Measurements from ENCODE around the gene JPT1. TPM values are rescaled to one million over a fixed set of nuclear protein-coding genes. Genes with fewer than 3 reads are reported as not detected.
A peak's percentile ranks its signal among the peaks of the same experiment; 100 is the strongest.

JPT1 gene
- total and polyA plus RNA-seq, 4 donors: 35.1 to 140 (median 97.1) TPM

DNA sequence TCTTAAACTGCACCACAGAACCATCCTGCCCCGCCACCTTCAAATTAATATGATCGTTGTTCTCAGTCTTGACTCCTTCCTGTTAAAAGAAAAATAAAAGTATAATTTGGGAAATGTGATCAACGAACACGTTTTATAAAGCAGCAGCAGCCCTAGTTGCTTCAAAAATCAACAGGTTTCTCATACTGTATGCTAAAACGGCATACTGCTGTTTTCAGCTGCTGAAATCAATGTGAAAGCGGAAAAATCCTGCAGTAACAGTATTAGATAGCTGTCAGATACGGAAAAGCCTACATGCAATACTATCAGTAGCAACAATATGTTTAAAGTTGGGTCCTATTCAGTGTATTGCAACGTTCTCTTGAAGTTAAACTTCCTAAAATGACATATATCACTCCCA is 26.8 kb upstream of the JPT1 start:
- no peak overlapping the region for H3K4me3 ChIP-seq
- no peak overlapping the region for H3K27ac ChIP-seq (ENCODE audit: low read depth in 1 of 2, low read length in 1 of 2)
- WGBS, 2 donors: 9 to 10% methylated on average over 8 of the region's 8 CpGs
- H3K36me3 ChIP-seq (ENCODE audit: control insufficient read depth in 4 of 4, insufficient read depth in 4 of 4, low read length in 4 of 4): peaks cover under 1 to 18% (median 8%) of the 10 kb centered on the region in 4 donors
- DNase-seq (peak in 1 of 3 donors; percentile 6), ATAC-seq (ENCODE audit: insufficient read depth, low FRiP score) (no peak)
- TF ChIP-seq, protein P1, sequence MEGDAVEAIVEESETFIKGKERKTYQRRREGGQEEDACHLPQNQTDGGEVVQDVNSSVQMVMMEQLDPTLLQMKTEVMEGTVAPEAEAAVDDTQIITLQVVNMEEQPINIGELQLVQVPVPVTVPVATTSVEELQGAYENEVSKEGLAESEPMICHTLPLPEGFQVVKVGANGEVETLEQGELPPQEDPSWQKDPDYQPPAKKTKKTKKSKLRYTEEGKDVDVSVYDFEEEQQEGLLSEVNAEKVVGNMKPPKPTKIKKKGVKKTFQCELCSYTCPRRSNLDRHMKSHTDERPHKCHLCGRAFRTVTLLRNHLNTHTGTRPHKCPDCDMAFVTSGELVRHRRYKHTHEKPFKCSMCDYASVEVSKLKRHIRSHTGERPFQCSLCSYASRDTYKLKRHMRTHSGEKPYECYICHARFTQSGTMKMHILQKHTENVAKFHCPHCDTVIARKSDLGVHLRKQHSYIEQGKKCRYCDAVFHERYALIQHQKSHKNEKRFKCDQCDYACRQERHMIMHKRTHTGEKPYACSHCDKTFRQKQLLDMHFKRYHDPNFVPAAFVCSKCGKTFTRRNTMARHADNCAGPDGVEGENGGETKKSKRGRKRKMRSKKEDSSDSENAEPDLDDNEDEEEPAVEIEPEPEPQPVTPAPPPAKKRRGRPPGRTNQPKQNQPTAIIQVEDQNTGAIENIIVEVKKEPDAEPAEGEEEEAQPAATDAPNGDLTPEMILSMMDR (IDR thresholded peaks at IDR 0.05; ENCODE audit: control extremely low read depth, extremely low read depth): no peak
- peaks cover 0 to 7% (median 0%) of the 10 kb centered on the region in 5 donors for H3K4me1 ChIP-seq (ENCODE audit: control insufficient read depth in 5 of 5, insufficient read depth in 5 of 5, low read length in 5 of 5)
- no peaks in the 10 kb centered on the region for H3K27me3 ChIP-seq (ENCODE audit: control insufficient read depth in 3 of 3, insufficient read depth in 3 of 3, low read length in 2 of 3)
- no peaks in the 10 kb centered on the region for H3K9me3 ChIP-seq (ENCODE audit: control insufficient read depth in 4 of 4, insufficient read depth in 3 of 4, low read length in 3 of 4)
- H3K9ac ChIP-seq (ENCODE audit: insufficient read depth in 1 of 2, low read length in 2 of 2): peak overlapping the region in 1 of 2 donors; percentile 57

DNA sequence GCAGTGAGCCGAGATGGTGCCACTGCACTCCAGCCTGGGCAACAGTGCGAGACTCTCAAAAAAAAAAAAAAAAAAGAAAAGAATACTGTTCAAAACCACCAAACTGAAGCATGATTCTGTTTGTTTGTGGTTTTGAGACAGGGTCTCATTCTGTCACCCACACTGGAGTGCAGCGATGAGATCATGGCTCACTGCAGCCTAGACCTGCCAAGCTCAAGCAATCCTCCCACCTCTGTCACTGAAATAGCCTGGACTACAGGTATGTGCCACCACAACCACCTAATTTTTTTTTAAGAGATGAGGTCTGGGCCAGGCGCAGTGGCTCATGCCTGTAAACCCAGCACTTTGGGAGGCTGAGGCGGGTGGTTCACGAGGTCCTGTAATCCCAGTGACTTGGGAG is 24.1 kb upstream of the JPT1 start:
- TF ChIP-seq, protein P1 (IDR thresholded peaks at IDR 0.05; ENCODE audit: control extremely low read depth, extremely low read depth): no peak
- Histone ChIP-seq H3K27me3 (ENCODE audit: control insufficient read depth in 3 of 3, insufficient read depth in 3 of 3, low read length in 2 of 3) (no peaks in the 10 kb centered on the region), H3K9ac (ENCODE audit: insufficient read depth in 1 of 2, low read length in 2 of 2) (no peak overlapping the region), H3K27ac (ENCODE audit: low read depth in 1 of 2, low read length in 1 of 2) (no peak overlapping the region), H3K9me3 (ENCODE audit: control insufficient read depth in 4 of 4, insufficient read depth in 3 of 4, low read length in 3 of 4) (no peaks in the 10 kb centered on the region), H3K4me1 (ENCODE audit: control insufficient read depth in 5 of 5, insufficient read depth in 5 of 5, low read length in 5 of 5) (peaks cover 0 to 7% (median 0%) of the 10 kb centered on the region in 5 donors), H3K4me3 (no peak overlapping the region), H3K36me3 (ENCODE audit: control insufficient read depth in 4 of 4, insufficient read depth in 4 of 4, low read length in 4 of 4) (peaks cover 15 to 37% (median 23%) of the 10 kb centered on the region in 4 donors)
- 91 to 94% methylated on average over 6 of the region's 6 CpGs for WGBS, 2 donors
- ATAC-seq (ENCODE audit: insufficient read depth, low FRiP score) (no peak), DNase-seq (no peak)

DNA sequence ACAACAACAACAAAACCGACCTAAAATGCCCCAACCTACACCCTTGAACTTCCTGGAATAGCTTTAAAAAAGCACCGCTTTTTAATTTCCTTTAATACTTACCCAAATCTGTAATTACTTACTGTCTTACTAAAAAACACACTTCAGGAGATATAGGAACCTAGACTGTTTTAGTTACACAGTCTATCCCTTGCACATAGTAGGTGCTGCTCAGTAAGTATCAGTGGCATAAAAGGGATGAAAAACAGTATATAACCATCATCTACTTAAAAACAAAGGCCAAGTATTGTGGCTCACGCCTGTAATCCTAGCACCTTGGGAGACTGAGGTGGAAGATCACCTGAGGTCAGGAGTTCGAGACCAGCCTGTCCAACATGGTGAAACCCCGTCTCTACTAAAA is 22.3 kb upstream of the JPT1 start:
- TF ChIP-seq, protein P1 (IDR thresholded peaks at IDR 0.05; ENCODE audit: control extremely low read depth, extremely low read depth): no peak
- no peak for ATAC-seq (ENCODE audit: insufficient read depth, low FRiP score)
- no peaks in the 10 kb centered on the region for H3K9me3 ChIP-seq (ENCODE audit: control insufficient read depth in 4 of 4, insufficient read depth in 3 of 4, low read length in 3 of 4)
- no peak overlapping the region for H3K27ac ChIP-seq (ENCODE audit: low read depth in 1 of 2, low read length in 1 of 2)
- 88 to 96% methylated on average over 5 of the region's 5 CpGs for WGBS, 2 donors
- H3K4me3 ChIP-seq: no peak overlapping the region
- peaks cover 27 to 46% (median 33%) of the 10 kb centered on the region in 4 donors for H3K36me3 ChIP-seq (ENCODE audit: control insufficient read depth in 4 of 4, insufficient read depth in 4 of 4, low read length in 4 of 4)
- H3K4me1 ChIP-seq (ENCODE audit: control insufficient read depth in 5 of 5, insufficient read depth in 5 of 5, low read length in 5 of 5): peaks cover 0 to 7% (median 0%) of the 10 kb centered on the region in 5 donors
- DNase-seq: no peak
- H3K27me3 ChIP-seq (ENCODE audit: control insufficient read depth in 3 of 3, insufficient read depth in 3 of 3, low read length in 2 of 3): no peaks in the 10 kb centered on the region
- no peak overlapping the region for H3K9ac ChIP-seq (ENCODE audit: insufficient read depth in 1 of 2, low read length in 2 of 2)

DNA sequence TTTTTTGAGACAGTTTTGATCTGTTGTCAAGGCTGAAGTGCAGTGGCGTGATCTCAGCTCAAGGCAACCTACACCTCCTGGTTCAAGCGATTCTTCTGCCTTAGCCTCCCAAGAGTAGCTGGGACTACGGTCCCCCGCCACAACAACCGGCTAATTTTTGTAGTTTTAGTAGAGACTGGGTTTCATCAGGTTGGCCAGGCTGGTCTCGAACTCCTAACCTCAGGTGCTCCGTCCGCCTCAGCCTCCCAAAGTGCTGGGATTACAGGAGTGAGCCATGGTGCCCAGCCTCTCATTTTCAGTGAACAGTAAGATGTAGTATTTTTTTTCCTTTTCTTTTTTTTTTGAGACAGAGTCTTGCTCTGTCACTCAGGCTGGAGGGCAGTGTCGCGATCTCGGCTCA is 20.7 kb upstream of the JPT1 start:
- Histone ChIP-seq H3K4me1 (ENCODE audit: control insufficient read depth in 5 of 5, insufficient read depth in 5 of 5, low read length in 5 of 5) (peaks cover 0 to 2% (median 0%) of the 10 kb centered on the region in 5 donors), H3K36me3 (ENCODE audit: control insufficient read depth in 4 of 4, insufficient read depth in 4 of 4, low read length in 4 of 4) (peaks cover 27 to 45% (median 35%) of the 10 kb centered on the region in 4 donors), H3K4me3 (no peak overlapping the region), H3K9ac (ENCODE audit: insufficient read depth in 1 of 2, low read length in 2 of 2) (no peak overlapping the region), H3K9me3 (ENCODE audit: control insufficient read depth in 4 of 4, insufficient read depth in 3 of 4, low read length in 3 of 4) (no peaks in the 10 kb centered on the region), H3K27me3 (ENCODE audit: control insufficient read depth in 3 of 3, insufficient read depth in 3 of 3, low read length in 2 of 3) (no peaks in the 10 kb centered on the region), H3K27ac (ENCODE audit: low read depth in 1 of 2, low read length in 1 of 2) (no peak overlapping the region)
- DNase-seq (no peak), ATAC-seq (ENCODE audit: insufficient read depth, low FRiP score) (no peak)
- TF ChIP-seq, protein P1 (IDR thresholded peaks at IDR 0.05; ENCODE audit: control extremely low read depth, extremely low read depth): no peak
- WGBS, 2 donors: 95 to 96% methylated on average over 11 of the region's 11 CpGs

Data from lung (tissue), 12 donors.